Left ventricle myocardium superior (tissue), 1 donor: ENCODE data around the gene ZC3HAV1. TPM values are rescaled to one million over a fixed set of nuclear protein-coding genes. Genes with fewer than 3 reads are reported as not detected.
"Not testable (repeated sequence)": the region's sequence is repeated elsewhere in the genome, so short reads cannot be mapped to it uniquely, and the experiment has no call there.

Experiments used
- ATAC-seq: fragments of 200-7000 bp; cut with Tn5 transposase; one replicate; pipeline ENCODE4 v1.9.1; 2020; ENCODE audit warnings: mild to moderate bottlenecking, moderate library complexity
- DNase-seq: peaks from one replicate; pipeline ENCODE4 v3.0.0-alpha.2; 2020
- intact Hi-C: fragments of 100-400 bp; cut with micrococcal nuclease; formaldehyde crosslinking; loops from one replicate; pipeline ENCODE4 v1.11.0; 2022
- long read RNA-seq: library from polyadenylated mRNA; unstranded; transcript quantifications from one replicate; pipeline ENCODE4 v2.0.0, GENCODE V29; 2021
- total RNA-seq: library from RNA; stranded (reverse); fragmentation: NEBNext Ultra II Directional; extraction: Animal tissue kit (Norgen Biotek cat#: 25700); gene quantifications from one replicate; pipeline ENCODE4 v1.2.1, GENCODE V29; 2021
- donor health status: DM: no; HTN: yes; CAD: no; lungs with severe emphysema.

ZC3HAV1 gene
- total RNA-seq = 7.1 TPM
- long read RNA-seq, full-length matches to known transcripts = 1 of 3 reads
- long read RNA-seq, partial matches to known transcripts = 0 of 3 reads
- long read RNA-seq, other reads (novel, unspliced or antisense) = 2 of 3 reads

- peak; percentile 90 for DNase-seq
- intact Hi-C loops = no loop called here
- peak; percentile 96 for ATAC-seq
These were observed at the start of gene ZC3HAV1 for GRCh38 chr7:139109188-139109982. Gene ZC3HAV1 (minus strand): TSS chr7:139109720. CDS start chr7:139109331, 389 bp downstream.

DNA sequence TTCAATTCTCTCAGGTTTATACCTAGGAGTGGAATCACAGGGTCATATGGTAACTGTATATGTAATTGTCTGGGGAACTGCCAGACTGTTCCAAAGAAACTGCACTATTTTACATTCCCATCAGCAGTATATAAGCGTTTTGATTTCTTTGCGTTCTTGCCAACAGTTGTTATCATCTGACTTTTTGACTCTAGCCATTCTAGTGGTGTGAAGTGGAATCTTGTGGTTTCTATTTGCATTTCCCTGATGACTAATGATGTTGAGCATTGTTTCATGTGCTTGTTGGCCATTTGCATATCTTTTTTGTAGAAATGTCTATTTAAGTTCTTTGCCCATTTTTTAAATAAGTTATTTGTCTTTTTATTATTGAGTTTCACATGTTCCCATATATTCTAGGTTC, 44.3 kb upstream of the ZC3HAV1 start:
- DNase-seq (no peak), ATAC-seq (no peak)
- intact Hi-C loops = no loop called here

GRCh38 chr7:139152149-139152548, 42.6 kb upstream of the ZC3HAV1 start:
- intact Hi-C loops = no loop called here
- DNase-seq (no peak), ATAC-seq (no peak)

DNA sequence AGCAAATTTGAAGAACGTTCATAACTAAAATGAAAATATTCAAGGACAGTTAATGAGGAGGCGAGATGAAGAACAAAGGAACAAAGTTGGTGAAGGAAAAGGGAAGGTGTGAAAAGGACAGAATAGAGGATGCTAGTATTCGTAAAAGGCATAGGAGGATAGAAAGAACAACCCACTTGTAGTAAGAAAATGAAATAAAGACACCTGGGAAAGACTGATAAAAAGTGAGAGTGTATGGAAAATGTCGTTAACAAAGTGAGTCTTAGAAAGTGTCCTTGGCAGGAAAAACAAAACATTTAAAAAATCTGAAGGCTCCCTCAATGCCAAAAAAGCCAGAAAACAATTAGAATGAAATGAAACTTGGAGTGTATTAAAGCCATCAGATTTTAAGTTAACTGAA, 29.6 kb upstream of the ZC3HAV1 start:
- no peak for ATAC-seq
- intact Hi-C loops = no loop called here
- no peak for DNase-seq

DNA sequence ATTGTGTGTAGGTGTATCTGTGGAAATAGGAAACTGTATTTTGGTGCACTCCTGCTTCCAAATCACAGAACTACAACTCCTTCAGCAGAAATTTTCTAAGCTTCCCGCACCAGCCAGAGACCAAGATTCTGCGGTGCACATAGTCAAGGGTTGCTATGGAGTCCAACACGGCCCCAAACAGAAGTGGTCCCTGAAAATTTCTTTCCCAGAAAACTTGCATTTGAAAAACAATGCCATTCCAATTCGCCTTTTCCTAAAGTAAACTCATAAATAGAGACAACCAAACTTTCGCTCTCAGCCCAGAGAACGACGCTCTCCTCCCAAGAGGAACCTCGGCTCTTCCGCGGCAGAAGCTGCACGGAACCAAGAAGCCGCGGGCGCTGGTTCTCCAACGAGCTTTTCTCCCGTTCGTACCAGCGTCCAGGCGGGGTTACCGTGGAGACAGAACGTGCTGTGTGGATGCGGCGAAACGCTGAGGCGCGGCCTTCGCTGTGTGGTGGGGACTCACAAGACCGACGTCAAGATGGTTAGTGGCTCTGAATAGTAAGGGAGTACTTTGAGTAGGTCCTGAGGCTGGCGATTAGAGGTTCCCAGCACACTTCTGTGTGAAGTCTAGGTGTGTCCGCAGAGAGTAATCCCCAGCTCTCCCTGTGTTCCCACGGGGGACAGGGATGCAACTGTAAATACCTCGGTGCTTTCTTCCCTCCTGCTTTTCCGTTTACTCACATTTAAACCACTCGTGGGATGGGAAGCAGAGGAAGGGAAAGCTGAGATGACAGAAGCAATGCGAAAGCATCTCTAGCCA, 24.0 kb upstream of the ZC3HAV1 start:
- intact Hi-C loops = no loop called here
- DNase-seq = peak; percentile 92
- ATAC-seq = peak; percentile 100

- ATAC-seq (no peak), DNase-seq (no peak)
- intact Hi-C loops = no loop called here
These were observed 23.4 kb upstream of the ZC3HAV1 start for GRCh38 chr7:139132887-139133286.

GRCh38 chr7:139131601-139132041, 22.1 kb upstream of the ZC3HAV1 start:
- DNase-seq (no peak), ATAC-seq (no peak)
- intact Hi-C loops = no loop called here

- intact Hi-C loops, ATAC-seq, DNase-seq: not testable (repeated sequence)
These were observed 20.3 kb upstream of the ZC3HAV1 start for GRCh38 chr7:139129814-139130213.

- no peak for ATAC-seq
These were observed 18.1 kb upstream of the ZC3HAV1 start for GRCh38 chr7:139127648-139128047.

DNA sequence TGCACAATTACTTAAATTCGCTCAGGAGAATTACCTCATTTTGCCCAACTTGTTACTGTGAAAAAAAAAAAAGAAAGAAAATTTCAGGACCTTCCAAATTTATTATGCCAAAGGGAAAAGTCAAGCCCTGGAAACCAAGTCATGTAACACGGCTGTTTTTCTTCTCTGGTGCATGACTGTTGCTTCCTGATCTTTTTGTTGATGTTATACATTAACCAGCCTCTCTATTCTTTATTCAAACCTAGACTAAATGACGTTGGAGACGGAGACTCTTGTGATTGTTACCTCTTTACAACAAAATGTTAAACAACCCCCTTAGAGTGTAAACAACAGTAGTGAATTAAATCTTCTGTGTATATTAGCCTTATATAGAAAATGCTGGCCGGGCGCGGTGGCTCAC, 16.1 kb upstream of the ZC3HAV1 start:
- ATAC-seq (no peak), DNase-seq (no peak)
- intact Hi-C loops = no loop called here

More at GRCh38 chr7:139127648-139128047, 18.1 kb upstream of the ZC3HAV1 start:
- intact Hi-C loops = no loop called here
- DNase-seq = no peak

DNA sequence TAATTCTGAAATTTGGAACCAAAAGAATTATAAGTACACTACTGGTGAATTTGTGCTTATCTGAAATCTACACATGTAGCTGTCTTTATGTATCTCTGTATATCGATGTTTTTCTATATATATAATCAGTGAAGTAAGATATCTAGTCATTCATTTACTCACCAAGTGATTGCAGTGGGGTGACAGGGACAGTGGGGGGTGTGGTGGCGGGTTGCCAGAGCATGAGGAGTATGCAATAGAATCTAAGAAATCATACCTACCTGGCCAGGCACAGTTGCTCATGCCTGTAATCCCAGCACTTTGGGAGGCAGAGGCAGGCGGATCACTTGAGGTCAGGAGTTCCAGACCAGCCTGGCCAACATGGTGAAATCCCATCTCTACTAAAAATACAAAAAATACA, 15.5 kb upstream of the ZC3HAV1 start:
- DNase-seq, intact Hi-C loops, ATAC-seq: not testable (repeated sequence)

DNA sequence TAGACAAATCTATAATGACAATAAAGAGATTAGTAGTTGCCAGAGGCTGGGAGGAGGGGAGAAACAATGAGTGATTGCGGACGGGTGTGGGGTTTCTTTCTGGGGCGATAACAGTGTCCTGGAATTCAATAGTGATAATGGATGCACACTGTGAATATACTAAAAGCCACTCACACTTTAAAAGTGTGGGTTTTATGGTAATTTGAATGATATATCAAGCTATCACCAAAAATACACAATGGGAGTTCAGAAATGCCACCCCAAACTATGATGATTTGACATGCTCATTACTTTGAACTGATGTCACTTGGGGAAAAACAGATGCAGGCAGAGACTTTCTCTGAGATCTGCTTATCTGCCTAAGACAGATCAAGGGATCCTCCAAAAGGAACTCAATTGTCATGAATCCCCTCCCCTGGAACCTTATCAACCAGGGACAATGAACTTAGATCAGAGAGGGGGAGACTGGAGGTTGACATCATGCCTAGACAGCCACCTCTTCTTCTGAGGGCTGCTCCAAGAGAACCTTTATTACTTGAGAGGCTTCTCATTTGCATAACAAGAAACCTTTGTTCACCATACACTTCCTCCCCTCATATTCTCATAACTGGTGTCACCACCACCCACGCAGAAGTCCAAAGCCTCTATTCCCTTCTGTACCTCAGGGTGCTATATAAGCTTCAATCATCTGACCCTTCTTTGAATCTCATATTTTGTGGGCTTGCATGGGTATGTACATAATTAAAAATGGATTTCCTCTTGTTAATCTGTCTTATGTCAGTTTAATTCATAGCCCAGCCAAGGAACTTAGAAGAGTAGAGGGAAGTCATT, 14.8 kb upstream of the ZC3HAV1 start:
- intact Hi-C loops = no loop called here
- DNase-seq (no peak), ATAC-seq (no peak)

DNA sequence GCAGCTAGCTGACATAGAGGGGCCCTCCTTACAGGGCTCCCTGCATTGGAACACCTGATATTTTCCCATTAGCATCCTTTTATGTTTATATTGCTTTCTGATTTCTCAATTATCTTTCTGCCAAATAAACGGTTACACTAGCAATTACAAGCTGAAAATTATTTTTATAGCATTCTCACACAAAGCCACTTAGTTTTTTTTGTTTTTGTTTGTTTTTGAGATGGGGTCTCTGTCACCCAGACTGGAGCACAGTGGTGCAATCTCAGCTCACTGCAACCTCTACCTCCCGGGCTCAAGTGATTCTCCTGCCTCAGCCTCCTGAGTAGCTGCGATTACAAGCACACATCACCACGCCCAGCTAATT, 9.9 kb upstream of the ZC3HAV1 start:
- intact Hi-C loops = loop anchor here (10.0 kb wide), 1 partner anchor 115 kb away; the partner anchor contains the start of gene UBN2
- no peak for ATAC-seq
- no peak for DNase-seq

- DNase-seq = no peak
- ATAC-seq = no peak
- intact Hi-C loops = loop anchor here (10.0 kb wide), 1 partner anchor 116 kb away; the partner anchor contains the start of gene UBN2
These were observed 9.4 kb upstream of the ZC3HAV1 start for GRCh38 chr7:139118805-139119485.

DNA sequence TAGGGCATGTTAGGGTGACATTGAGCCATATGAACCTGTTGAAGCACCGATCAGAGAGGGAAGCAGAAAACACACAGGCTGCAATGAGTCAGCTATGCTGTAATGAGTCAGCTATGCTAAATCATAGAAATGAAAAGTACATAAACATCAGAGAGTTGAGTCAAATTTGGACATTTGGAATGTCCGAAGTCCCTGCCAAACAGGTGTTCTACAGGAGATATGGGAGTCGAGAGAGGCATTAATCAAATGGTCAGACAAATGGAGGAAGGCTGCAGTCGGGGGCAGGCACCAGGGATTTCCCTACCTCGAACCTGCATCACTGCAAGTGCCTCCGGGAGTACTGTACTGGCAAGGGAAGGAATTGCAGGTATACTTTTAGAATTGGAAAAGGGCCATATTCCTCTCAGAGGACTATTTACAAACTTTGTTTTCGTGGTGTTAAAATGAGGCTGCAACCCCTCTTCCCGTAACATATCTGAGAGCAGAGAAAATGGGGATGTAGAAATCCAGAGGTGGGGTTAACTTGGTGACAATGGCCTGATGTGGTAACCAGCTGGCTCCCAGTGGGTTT, 8.8 kb upstream of the ZC3HAV1 start:
- intact Hi-C loops = loop anchor here (10.0 kb wide), 1 partner anchor 116 kb away; the partner anchor contains the start of gene UBN2
- DNase-seq (no peak), ATAC-seq (no peak)

DNA sequence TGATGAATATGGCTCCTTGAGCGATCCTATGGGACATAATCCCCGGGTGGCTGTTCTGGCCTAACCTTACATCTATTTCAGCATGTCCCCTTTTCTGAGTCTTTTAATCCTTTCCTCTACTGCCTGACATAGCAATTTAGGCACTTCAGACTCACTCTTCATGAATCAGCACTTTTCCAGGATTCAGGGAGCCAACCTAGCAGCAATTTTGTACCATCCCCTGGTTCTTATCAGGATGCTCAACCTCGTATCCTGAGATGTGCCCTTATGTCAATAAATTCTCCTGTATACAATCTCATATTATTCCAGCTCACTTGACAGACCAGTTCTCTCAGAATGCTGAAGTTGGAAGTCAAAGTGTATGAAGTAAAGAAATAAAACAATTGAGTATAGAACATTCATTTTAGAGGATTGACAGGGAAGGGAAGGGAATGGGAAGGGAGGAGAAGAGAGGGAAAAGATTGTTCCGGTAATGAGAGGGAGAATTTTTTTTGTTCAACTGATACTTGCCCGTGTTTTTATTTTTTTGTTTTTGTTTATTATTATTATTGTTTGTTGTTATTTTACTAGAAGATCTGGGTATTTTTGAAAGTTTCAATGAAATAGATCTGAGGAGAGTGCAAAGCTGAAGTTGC, 8.2 kb upstream of the ZC3HAV1 start:
- ATAC-seq (no peak), DNase-seq (no peak)
- intact Hi-C loops = loop anchor here (10.0 kb wide), 1 partner anchor 117 kb away; the partner anchor contains the start of gene UBN2

- intact Hi-C loops = loop anchor here (10.0 kb wide), 1 partner anchor 118 kb away; the partner anchor contains the start of gene UBN2
- no peak for DNase-seq
- no peak for ATAC-seq
These were observed 7.5 kb upstream of the ZC3HAV1 start for GRCh38 chr7:139116999-139117398.
